H1 (cell line): ENCODE data around the gene C16orf89.

Experiments used
- ASH2L ChIP-seq: fragments of 200-600, 300-600 bp; sonication (generic); IDR thresholded peaks from one replicate; pipeline ENCODE4 v1.7.1; 2017; ENCODE audit warnings: low read length
- CEBPB ChIP-seq: IDR thresholded peaks from 2 replicates; pipeline ENCODE4 v1.6.1; 2012; ENCODE audit warnings: low read depth, low read length
- CTBP2 ChIP-seq: IDR thresholded peaks from 2 replicates; pipeline ENCODE4 v1.7.0; 2011; ENCODE audit warnings: borderline replicate concordance, mild to moderate bottlenecking, moderate library complexity, mixed read lengths, low read length; ENCODE audit not compliant: insufficient read depth, insufficient read length
- CTCF ChIP-seq, 3 experiments: IDR thresholded peaks; 1 replicate in 2 of 3; 2 replicates in 1 of 3; pipeline versions ENCODE4 v1.5.1 to v1.6.1; 2011; ENCODE audit warnings: low read length in 3 of 3, mild to moderate bottlenecking in 3 of 3, inconsistent platforms in 2 of 3, low read depth in 1 of 3, moderate library complexity in 1 of 3; ENCODE audit not compliant: insufficient read depth in 1 of 3; ENCODE audit errors: control extremely low read depth in 1 of 3
- JUN ChIP-seq: IDR thresholded peaks from 2 replicates; pipeline ENCODE4 v1.6.1; 2011; ENCODE audit warnings: low read depth, mild to moderate bottlenecking, improper control_type of control experiment, low read length
- JUND ChIP-seq: IDR thresholded peaks from 2 replicates; pipeline ENCODE4 v1.6.1; 2011; ENCODE audit warnings: mild to moderate bottlenecking, improper control_type of control experiment, low read length
- KDM4A ChIP-seq: IDR thresholded peaks from one replicate; pipeline ENCODE4 v1.7.1; 2012; ENCODE audit warnings: low read depth, mild to moderate bottlenecking, moderate library complexity, low read length, inconsistent platforms; ENCODE audit not compliant: severe bottlenecking
- POLR2A ChIP-seq, 2 experiments: IDR thresholded peaks; 1 replicate in 1 of 2; 2 replicates in 1 of 2; pipeline ENCODE4 v1.6.1; 2011; ENCODE audit warnings: low read depth in 2 of 2, low read length in 2 of 2, mild to moderate bottlenecking in 2 of 2; ENCODE audit errors: control extremely low read depth in 1 of 2
- POLR2AphosphoS5 ChIP-seq: IDR thresholded peaks from 2 replicates; pipeline ENCODE4 v1.6.1; 2011; ENCODE audit warnings: low read depth, low read length
- SIX5 ChIP-seq: IDR thresholded peaks from 2 replicates; pipeline ENCODE4 v1.6.1; 2011; ENCODE audit warnings: mild to moderate bottlenecking, low read depth, low read length
- USF2 ChIP-seq: IDR thresholded peaks from 2 replicates; pipeline ENCODE4 v1.6.1; 2011; ENCODE audit warnings: low read length, improper control_type of control experiment
- YY1 ChIP-seq: IDR thresholded peaks from 2 replicates; pipeline ENCODE4 v1.6.1; 2011; ENCODE audit warnings: low read depth, mild to moderate bottlenecking, low read length
- ZNF274 ChIP-seq: IDR thresholded peaks from 2 replicates; pipeline ENCODE4 v1.7.0; 2012; ENCODE audit warnings: low read length, borderline replicate concordance; ENCODE audit errors: extremely low read depth

GRCh38 chr16:5069854-5070253 lies 4.1 kb upstream of the C16orf89 start:
- TF ChIP-seq CTCF (IDR thresholded peaks at IDR 0.05; ENCODE audit: control extremely low read depth in 1 of 3, insufficient read depth in 1 of 3, low read depth in 1 of 3, low read length in 3 of 3), result no peak
- no peak for TF ChIP-seq YY1
- no peak for TF ChIP-seq POLR2AphosphoS5
- no peak for TF ChIP-seq USF2
- TF ChIP-seq KDM4A, result no peak
- TF ChIP-seq CTBP2, result no peak
- TF ChIP-seq SIX5, result no peak
- TF ChIP-seq ASH2L, result no peak
- TF ChIP-seq JUN, result no peak
- no peak for TF ChIP-seq POLR2A (IDR thresholded peaks at IDR 0.05; ENCODE audit: control extremely low read depth in 1 of 2, low read depth in 2 of 2, low read length in 2 of 2)
- TF ChIP-seq ZNF274, result no peak
- no peak for TF ChIP-seq CEBPB
- TF ChIP-seq JUND, result no peak
